Karpas-422 (cell line): Measurements from ENCODE around the gene U2AF1. TPM values are rescaled to one million over a fixed set of nuclear protein-coding genes. Genes with fewer than 3 reads are reported as not detected.
"Not testable (repeated sequence)": the region's sequence is repeated elsewhere in the genome, so short reads cannot be mapped to it uniquely, and the experiment has no call there.

Source experiments
- DNase-seq: peaks from one replicate; pipeline ENCODE4 v3.0.0-alpha.2; 2015
- H2AFZ ChIP-seq: fragments of 200-600 bp; sonication (generic); 2 replicates; pipeline ENCODE4 v1.6.1; 2014; ENCODE audit warnings: antibody characterized with exemption, low read length, mixed read lengths
- H3K27ac ChIP-seq: fragments of 200-600 bp; sonication (generic); 2 replicates; pipeline ENCODE4 v1.5.1; 2014; ENCODE audit warnings: mild to moderate bottlenecking, low read length, moderate library complexity
- H3K27me3 ChIP-seq: fragments of 200-600 bp; sonication (generic); 2 replicates; pipeline ENCODE4 v1.6.1; 2014; ENCODE audit warnings: low read length, mixed read lengths
- H3K36me3 ChIP-seq: fragments of 200-600 bp; sonication (generic); 2 replicates; pipeline ENCODE4 v1.6.1; 2014; ENCODE audit warnings: low read length, mixed read lengths; ENCODE audit not compliant: insufficient read depth
- H3K4me1 ChIP-seq: fragments of 200-600 bp; sonication (generic); 2 replicates; pipeline ENCODE4 v1.6.1; 2014; ENCODE audit warnings: mild to moderate bottlenecking, low read length, mixed read lengths
- H3K4me2 ChIP-seq: fragments of 200-600 bp; sonication (generic); 2 replicates; pipeline ENCODE4 v1.6.1; 2014; ENCODE audit warnings: low read length, low read depth, mild to moderate bottlenecking; ENCODE audit not compliant: poor library complexity, severe bottlenecking
- H3K4me3 ChIP-seq: fragments of 200-600 bp; sonication (generic); 2 replicates; pipeline ENCODE4 v1.5.1; 2014; ENCODE audit warnings: mild to moderate bottlenecking, antibody characterized with exemption, low read length, mixed read lengths
- H3K79me2 ChIP-seq: fragments of 200-600 bp; sonication (generic); 2 replicates; pipeline ENCODE4 v1.6.1; 2014; ENCODE audit warnings: mild to moderate bottlenecking, low read length, mixed read lengths
- H3K9ac ChIP-seq: fragments of 200-600 bp; sonication (generic); 2 replicates; pipeline ENCODE4 v1.6.0; 2014; ENCODE audit warnings: low read length
- H3K9me2 ChIP-seq: fragments of 200-600 bp; sonication (generic), shearing (Covaris generic); replicated peaks from 2 replicates; pipeline ENCODE4 v1.6.0; 2014; ENCODE audit warnings: mild to moderate bottlenecking, low read length, moderate library complexity; ENCODE audit not compliant: insufficient read depth
- H3K9me3 ChIP-seq: fragments of 300-700, 200-600 bp; sonication (generic); 2 replicates; pipeline ENCODE4 v1.6.1; 2014; ENCODE audit warnings: low read length, mixed read lengths
- H4K20me1 ChIP-seq: fragments of 200-600 bp; sonication (generic); 2 replicates; pipeline ENCODE4 v1.6.1; 2014; ENCODE audit warnings: mild to moderate bottlenecking, antibody characterized with exemption, low read length, low read depth; ENCODE audit not compliant: insufficient read depth
- total RNA-seq: library from RNA; depleted of rRNA; stranded (reverse); fragments of >200 nt; shearing (Covaris generic); gene quantifications from 2 replicates; pipeline ENCODE4 v1.2.3, GENCODE V29; 2014; ENCODE audit warnings: low replicate concordance

U2AF1 gene
- total RNA-seq, 1 experiment from 2014 or later, result 53.7 TPM

DNA sequence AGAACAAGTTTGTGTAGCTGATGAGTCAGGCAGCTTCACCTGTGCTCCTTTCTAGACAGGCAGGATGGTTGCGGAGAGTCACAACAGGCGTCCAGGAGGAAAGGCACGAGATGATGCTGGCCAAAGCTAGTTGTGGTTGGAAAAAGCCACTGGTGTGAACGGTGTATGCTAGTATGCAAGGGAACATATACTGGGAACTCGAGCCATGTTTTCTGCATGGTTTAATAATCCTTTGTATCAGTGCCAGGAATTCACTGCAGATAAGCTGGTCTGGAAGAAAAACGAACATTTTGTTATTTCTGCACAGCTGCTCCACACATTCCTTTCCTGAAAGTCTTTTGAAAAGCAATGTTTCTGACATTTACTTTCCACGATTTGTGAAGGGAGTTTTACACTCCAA, 22.7 kb upstream of the U2AF1 start:
- not testable (repeated sequence) for H2AFZ ChIP-seq, H3K79me2 ChIP-seq, H3K9me2 ChIP-seq, H3K4me1 ChIP-seq, H3K9ac ChIP-seq, H3K36me3 ChIP-seq, DNase-seq, H3K4me2 ChIP-seq, H3K4me3 ChIP-seq, H4K20me1 ChIP-seq, H3K27me3 ChIP-seq, H3K9me3 ChIP-seq, H3K27ac ChIP-seq

DNA sequence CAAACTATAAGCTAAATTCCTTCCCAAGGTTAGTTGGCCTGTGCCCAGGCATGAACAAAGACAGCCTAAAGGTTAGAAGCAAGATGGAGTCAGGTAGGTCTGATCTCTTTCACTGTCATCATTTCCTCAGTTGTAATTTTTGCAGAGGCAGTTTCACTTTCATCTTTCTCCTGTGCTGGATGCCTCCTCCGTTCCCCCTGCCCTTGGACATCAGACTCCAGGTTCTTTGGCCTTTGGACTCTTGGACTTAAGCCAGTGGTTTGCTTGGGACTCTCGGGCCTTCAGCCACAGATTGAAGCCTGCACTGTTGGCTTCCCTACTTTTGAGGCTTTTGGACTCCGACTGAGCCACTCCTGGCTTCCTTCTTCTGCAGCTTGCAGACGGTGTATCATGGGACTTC, 8.6 kb upstream of the U2AF1 start:
- H3K36me3 ChIP-seq, H2AFZ ChIP-seq, H3K9me3 ChIP-seq, H3K9ac ChIP-seq, H3K4me1 ChIP-seq, H3K79me2 ChIP-seq, H4K20me1 ChIP-seq, H3K27me3 ChIP-seq, H3K4me2 ChIP-seq, H3K9me2 ChIP-seq, H3K4me3 ChIP-seq, H3K27ac ChIP-seq, DNase-seq: not testable (repeated sequence)

GRCh38 chr21:43114483-43114882, 7.1 kb upstream of the U2AF1 start:
- H3K27ac ChIP-seq, H3K4me2 ChIP-seq, H2AFZ ChIP-seq, H3K9me2 ChIP-seq, H3K9me3 ChIP-seq, H3K36me3 ChIP-seq, H3K79me2 ChIP-seq, H3K9ac ChIP-seq, H4K20me1 ChIP-seq, H3K4me1 ChIP-seq, DNase-seq, H3K27me3 ChIP-seq, H3K4me3 ChIP-seq: not testable (repeated sequence)

- not testable (repeated sequence) for H3K9ac ChIP-seq, H3K4me2 ChIP-seq, DNase-seq, H3K27ac ChIP-seq, H4K20me1 ChIP-seq, H3K4me3 ChIP-seq, H3K9me3 ChIP-seq, H3K27me3 ChIP-seq, H3K36me3 ChIP-seq, H3K9me2 ChIP-seq, H2AFZ ChIP-seq, H3K79me2 ChIP-seq, H3K4me1 ChIP-seq
These were observed 1.6 kb upstream of the U2AF1 start for GRCh38 chr21:43109006-43109405.

GRCh38 chr21:43108177-43108576, 807 bp upstream of the U2AF1 start:
- H3K9me2 ChIP-seq, H3K27me3 ChIP-seq, H3K9me3 ChIP-seq, H3K4me1 ChIP-seq, H4K20me1 ChIP-seq, DNase-seq, H2AFZ ChIP-seq, H3K79me2 ChIP-seq, H3K27ac ChIP-seq, H3K9ac ChIP-seq, H3K36me3 ChIP-seq, H3K4me3 ChIP-seq, H3K4me2 ChIP-seq: not testable (repeated sequence)

DNA sequence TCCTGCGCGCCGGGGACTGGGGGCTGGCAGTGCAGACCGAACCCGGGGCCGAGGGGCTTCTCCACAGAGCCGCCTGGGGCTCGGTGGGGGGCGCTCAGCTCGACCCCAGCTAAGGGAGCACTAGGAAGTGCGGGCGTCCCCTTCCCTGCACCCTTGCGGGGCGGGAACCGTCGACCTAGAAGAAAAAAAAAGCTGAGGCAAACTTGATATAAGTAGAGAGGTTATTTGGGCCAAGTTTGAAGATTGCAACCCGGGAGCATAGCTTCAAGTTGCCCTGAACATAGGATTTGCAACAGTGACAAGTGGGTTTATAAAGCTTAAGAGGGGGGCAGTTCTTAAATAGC, 396 bp upstream of the U2AF1 start:
- not testable (repeated sequence) for H3K9me3 ChIP-seq, H3K27me3 ChIP-seq, H3K4me1 ChIP-seq, H3K27ac ChIP-seq, H4K20me1 ChIP-seq, H3K9me2 ChIP-seq, H3K9ac ChIP-seq, H3K36me3 ChIP-seq, H3K4me3 ChIP-seq, H3K4me2 ChIP-seq, H2AFZ ChIP-seq, DNase-seq, H3K79me2 ChIP-seq

DNA sequence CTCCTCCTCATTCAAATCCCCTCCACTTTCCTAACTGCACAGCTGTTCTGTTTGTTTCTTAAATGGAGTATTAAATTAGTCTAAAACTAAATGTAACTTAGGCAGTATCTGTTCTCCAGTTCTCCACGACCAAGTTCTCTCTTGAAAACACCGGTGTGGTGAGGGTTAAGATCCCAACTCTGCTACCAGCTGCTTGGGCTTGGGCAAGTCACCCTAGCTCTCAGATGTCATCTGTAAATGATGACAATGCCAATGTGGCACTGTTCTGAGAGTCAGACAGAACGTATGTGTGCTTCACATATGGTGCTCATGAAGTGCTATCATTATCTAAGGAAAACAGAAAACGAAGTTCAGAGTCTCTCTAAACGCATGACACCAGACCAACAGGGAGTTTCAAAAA, 2.7 kb downstream of the U2AF1 start:
- not testable (repeated sequence) for H3K4me3 ChIP-seq, H3K79me2 ChIP-seq, H3K4me1 ChIP-seq, H3K27me3 ChIP-seq, H3K27ac ChIP-seq, H3K4me2 ChIP-seq, H4K20me1 ChIP-seq, H3K9ac ChIP-seq, DNase-seq, H2AFZ ChIP-seq, H3K9me3 ChIP-seq, H3K9me2 ChIP-seq, H3K36me3 ChIP-seq

GRCh38 chr21:43102281-43102680, 5.1 kb downstream of the U2AF1 start:
- H3K9ac ChIP-seq, H3K27ac ChIP-seq, H4K20me1 ChIP-seq, DNase-seq, H3K27me3 ChIP-seq, H3K9me3 ChIP-seq, H3K9me2 ChIP-seq, H3K79me2 ChIP-seq, H3K4me2 ChIP-seq, H3K4me3 ChIP-seq, H2AFZ ChIP-seq, H3K4me1 ChIP-seq, H3K36me3 ChIP-seq: not testable (repeated sequence)

- not testable (repeated sequence) for H3K4me2 ChIP-seq, H3K27me3 ChIP-seq, H3K9ac ChIP-seq, H3K79me2 ChIP-seq, DNase-seq, H3K36me3 ChIP-seq, H3K9me3 ChIP-seq, H3K4me3 ChIP-seq, H3K9me2 ChIP-seq, H2AFZ ChIP-seq, H3K27ac ChIP-seq, H4K20me1 ChIP-seq, H3K4me1 ChIP-seq
These were observed 5.7 kb downstream of the U2AF1 start for GRCh38 chr21:43101676-43102075.
